ENCODE data around the gene STARD10. TPM values are rescaled to one million over a fixed set of nuclear protein-coding genes. Genes with fewer than 3 reads are reported as not detected.

Gene STARD10
- total and polyA plus RNA-seq, 2 of the 8 experiments (the other 6 are each of a cell fraction or from before 2014, with no cell fraction given), result 23.7 to 35.7 TPM

- no peak for TF ChIP-seq SAP30 (IDR thresholded peaks at IDR 0.05; ENCODE audit: insufficient read depth, insufficient replicate concordance, low read length)
- TF ChIP-seq TEAD4 (IDR thresholded peaks at IDR 0.05; ENCODE audit: low read depth, low read length), result no peak
- TF ChIP-seq EGR1 (IDR thresholded peaks at IDR 0.05; ENCODE audit: borderline replicate concordance, low read depth, low read length), result no peak
- no peak for TF ChIP-seq USF2 (IDR thresholded peaks at IDR 0.05; ENCODE audit: low read length)
- no peak for TF ChIP-seq NRF1 (IDR thresholded peaks at IDR 0.05; ENCODE audit: low read depth, low read length)
- no peak for TF ChIP-seq EP300 (IDR thresholded peaks at IDR 0.05; ENCODE audit: borderline replicate concordance in 1 of 2, low read depth in 2 of 2, low read length in 2 of 2)
These were observed 15.0 kb downstream of the STARD10 start (continued) for GRCh38 chr11:72778535-72779494.

Data from H1 (cell line).